Measurements from ENCODE around the gene LYPD3.

LYPD3 gene

DNA sequence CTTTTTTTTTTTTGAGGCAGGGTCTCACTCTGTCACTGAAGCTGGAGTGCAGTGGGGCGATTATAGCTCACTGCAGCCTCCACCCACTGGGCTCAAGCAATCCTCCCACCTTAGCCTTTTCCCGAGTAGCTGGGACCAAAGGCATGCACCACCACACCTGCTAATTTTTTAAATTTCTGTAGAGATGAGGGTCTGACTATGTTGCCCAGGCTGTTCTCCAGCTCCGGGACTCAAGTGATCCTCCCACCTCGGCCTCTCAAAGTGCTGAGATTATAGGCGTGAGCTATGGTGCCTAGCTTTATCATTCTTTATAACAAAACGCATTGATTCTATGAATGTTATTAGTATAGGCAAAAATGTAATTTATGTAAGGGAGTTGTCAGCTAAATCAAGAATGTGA is 17.9 kb upstream of the LYPD3 start:
- no peak for DNase-seq

DNA sequence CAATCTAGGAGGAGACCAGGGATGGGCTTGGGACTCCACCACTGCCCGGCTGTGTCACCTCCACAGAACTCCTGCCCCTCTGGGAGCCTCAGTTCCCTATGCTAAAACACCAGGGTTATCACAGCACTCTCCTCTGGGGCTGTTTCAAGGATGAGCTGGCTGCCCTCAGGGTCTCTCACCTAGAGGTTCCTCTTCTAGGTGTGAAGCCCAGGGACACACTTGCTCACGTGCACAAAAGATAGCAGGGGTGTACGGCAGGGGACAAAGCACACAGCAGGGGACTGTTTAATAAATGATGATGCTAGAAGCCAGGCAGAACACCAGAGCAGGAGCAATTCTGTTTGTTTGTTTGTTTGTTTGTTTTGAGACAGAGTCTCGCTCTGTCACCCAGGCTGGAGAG is 16.8 kb upstream of the LYPD3 start:
- DNase-seq, result no peak

DNA sequence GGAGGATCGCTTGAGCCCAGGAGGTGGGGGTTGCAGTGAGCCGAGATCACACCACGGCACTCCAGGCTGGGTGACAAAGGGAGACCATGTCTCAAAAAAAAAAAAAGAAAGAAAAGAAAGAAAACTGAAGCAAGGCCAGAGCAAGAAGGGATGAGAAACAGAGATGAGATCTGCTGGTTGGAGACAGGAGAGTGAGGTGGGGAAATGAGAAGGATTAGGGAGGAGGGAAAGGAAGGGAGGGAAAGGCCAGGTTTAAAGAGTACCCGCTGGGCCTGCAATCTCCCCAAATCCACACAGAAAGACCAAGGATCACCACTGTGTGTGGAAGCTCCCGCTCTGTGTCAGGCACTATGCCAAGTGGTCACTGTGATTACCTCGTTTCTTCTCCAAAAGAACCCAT is 16.3 kb upstream of the LYPD3 start:
- no peak for DNase-seq

DNA sequence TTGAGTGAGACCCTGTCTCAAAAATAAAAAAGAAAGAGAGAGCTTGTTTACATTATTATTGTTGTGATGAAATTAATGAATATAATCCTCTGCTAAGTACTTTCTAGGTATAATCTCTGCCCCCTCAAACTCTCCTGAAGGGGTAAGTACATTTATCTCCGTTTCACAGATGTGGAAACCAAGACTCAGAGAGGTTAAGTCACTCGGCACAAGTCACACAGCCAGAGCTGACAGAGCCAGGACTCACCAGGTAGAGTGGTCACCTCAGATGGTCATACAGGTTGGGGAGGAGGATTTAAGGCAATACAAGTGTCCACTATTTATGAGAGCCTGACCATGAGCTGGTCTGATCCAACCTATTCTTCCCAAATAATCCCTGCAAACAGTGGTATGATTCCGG is 15.2 kb upstream of the LYPD3 start:
- DNase-seq, result no peak

DNA sequence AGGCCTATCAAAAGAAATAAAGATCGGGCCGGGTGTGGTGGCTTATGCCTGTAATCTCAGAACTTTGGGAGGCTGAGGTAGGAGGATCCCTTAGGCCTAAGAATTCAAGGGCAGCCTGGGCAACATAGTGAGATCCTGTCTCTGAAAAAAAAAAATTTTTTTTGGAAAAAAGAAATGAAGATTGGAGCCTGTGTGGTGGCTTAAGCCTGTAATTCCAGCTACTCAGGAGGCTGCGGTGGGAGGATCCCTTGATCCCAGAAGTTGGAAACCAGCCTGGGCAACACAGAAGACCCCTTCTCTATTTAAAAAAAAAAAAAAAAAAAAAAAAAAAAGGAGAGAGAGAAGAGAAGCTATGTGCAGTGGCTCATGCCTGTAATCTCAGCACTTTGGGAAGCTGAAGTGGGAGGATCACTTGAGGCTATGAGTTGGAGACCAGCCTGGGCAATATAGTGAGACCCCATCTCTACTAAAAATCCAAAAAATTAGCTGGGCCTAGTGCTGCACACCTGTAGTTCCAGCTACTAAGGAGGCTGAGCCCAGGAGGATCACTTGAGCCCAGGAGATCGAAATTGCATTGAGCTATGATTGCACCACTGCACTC is 14.7 kb upstream of the LYPD3 start:
- no peak for DNase-seq

DNA sequence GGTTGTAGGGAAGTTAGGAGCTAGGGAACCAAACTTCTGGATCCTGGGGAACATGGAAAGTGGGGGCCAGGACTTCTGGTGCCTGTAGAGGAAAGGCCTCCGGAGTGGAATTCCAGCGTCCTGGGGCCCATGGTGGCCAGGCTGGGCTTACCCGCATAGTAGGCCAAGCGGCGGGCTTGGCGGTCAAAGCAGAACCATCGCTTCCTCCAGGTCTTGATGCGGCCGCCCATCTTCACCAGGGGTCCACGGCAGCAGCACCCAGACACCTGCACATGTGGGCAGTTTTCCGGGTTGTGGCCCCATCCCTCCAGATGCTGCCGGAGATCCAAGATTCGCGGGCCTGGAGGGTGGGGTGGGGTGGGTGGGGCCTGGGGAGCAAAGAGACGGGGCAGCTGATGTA is 13.8 kb upstream of the LYPD3 start:
- DNase-seq, result no peak

DNA sequence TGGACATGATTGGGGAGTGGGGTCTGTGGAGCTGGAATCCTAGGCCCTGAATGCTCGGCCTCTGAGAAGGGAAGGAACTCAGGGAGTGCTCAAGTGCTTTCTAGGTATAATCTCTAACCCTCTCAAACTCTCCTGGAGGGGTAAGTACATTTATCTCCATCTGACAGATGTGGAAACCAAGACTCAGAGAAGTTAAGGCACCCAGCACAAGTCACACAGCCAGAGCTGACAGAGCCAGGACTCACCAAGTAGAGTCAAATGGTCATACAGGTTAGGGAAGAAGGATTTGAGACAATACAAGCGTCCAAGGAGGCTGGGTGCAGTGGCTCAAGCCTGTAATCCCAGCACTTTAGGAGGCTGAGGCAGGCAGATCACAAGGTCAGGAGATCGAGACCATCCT is 12.9 kb upstream of the LYPD3 start:
- DNase-seq, result no peak

DNA sequence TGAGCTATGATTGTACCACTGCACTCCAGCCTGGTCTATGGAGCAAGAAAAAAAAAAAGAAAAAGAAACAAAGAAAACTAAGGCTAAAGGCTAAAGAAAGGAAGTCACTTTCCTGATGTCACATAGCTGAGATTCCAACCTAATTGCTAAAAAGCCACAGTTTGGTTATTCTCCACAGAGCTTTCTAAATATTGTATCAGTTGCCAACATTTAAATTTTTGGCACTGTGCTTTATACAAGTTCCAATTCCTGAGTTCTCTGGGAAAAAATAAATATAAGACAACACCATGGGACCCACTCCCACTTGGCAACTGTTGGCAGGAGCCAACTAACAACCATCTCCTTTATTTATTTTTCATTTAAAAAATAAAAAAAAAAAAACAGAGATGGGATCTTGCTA is 11.2 kb upstream of the LYPD3 start:
- DNase-seq, result peak; percentile 6

DNA sequence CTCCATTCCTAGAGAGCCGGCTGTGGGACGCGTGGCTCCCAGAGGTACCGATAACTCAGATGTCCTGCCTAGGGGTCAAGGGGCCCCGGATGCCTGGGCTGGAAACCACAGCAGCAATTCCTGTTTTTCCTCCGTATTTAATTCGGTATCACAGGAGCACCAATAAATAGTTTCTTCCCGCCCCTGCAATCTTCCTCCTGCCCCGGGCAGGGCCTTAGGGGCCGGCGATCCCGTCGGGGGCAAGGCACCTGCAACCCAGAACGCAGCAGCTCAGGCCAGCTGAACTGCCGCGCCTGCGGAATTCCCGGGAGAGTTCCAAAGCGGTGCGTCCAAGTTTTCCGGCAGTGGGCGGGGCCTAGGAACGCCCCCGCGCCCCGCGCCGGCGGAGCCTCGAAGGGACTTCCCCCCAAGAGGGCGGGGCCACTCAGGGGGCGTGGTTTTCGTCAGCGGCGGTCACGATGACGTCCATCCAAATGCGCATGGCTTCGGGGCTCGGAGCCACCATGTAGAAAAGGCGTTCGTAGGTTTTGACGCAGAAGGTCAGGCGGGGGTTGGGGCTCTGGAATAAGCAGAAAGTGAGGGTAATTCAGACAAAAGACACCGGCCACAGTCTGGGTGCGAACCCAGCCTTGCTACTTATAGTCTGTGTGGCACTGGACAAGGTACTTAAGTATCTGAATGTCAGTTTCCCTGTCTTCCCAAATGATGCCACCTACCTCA is 9.7 kb upstream of the LYPD3 start:
- DNase-seq, result peak; percentile 75

DNA sequence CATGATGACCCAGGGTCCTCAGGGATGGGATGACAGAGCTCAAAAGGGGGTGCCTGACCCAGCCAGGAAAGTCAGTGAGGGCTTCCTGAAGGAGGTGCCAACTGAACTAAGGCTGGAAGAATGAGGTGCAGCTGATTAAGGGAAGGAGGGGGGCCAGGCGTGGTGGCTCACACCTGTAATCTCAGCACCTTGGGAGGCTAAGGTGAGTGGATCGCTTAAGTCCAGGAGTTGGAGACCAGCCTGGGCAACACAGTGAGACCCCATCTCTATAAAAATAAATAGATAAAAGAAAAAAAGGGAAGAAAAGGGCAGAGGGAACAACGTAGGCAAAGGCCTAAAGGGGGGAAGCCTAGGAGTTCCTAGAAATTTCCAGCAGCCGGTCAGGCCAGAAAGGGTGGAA is 9.1 kb upstream of the LYPD3 start:
- DNase-seq, result no peak

DNA sequence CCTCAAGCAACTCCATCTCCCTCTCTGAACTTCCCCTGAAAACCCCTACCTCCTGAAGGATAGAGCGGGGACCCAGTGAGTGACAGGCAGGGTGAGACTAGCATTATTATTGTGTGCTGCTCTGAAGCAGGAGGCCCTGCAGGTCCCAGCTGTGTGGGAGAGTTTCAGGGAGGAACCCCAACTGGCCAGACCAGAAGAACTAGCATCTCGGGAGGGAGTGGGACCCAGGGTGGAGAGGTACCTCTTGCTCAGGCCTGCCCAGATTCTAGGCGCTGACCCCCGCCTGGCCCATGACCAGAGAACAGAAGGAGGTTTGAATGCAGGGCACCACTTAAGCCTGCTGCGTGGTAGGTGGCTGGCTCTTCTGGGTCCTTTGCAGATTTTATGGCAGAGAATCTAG is 5.7 kb upstream of the LYPD3 start:
- DNase-seq, result no peak

DNA sequence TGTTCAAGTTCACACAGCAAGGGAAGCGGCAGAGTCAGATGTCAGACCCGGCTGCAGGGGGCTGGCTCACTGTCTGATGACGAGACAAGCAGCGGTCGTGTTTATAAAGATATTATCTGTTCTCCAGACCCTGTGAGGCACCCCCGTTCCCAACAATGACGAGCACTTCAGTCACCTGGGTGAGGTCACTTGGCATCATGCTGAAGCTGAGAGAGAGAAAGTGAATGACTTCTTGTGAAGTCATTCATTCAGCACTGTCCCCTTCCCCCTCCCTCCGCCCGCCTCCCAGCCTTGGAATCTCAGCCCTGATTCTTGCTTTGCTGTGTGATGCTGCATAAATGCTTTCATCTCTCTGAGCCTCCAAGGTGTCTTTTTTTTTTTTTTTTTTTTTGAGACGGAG is 4.9 kb upstream of the LYPD3 start:
- no peak for DNase-seq

DNA sequence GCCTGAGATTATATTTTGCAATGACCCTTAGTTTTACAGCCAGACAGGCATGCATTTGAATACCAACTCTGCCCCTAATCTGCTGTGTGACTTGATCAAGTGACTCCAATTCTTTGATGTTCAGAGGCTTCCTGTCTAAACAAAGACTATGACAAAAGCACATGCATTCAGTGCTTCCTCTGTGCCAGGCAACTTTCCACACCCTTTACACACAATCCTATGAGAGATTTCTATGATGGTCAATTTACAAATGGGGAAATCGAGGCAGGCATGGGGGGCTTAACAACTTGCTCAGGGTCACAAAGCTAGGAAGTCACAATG is 3.7 kb upstream of the LYPD3 start:
- no peak for DNase-seq

DNA sequence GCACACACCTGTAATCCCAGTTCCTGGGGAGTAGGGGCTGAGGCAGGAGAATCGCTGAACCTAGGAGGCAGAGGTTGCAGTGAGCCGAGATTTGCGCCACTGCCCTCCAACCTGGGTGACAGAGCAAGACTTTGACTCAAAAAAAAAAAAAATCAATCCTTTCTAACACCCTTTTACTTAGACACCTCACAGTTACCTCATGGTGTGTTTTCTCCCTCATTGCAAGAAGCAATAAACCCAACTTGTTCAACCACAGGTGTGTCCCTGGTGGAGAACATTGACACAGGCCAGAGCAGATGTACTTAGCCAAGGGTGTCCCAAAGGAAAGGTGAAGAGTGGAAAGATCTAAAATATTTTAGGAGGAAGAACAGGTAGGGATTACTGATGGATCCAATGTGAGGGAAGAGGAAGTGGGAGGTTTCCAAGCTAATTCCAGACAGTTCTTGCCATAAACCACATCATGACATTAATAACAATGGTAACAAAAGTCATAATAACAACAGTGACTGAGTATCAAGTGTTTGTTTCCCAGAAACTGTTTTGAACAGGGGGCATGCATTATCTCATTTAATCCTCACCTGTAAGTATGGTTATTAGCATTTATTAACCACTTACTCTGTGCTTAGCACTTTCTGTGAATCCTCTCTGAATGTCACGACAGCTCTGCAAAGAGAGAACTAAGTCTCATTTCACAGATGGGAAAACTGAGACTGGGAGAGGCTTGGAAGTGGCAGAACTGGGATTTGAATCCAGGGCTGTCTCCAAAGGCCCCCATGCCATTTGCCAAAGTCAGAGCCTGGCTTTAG is 3.1 kb upstream of the LYPD3 start:
- no peak for DNase-seq

DNA sequence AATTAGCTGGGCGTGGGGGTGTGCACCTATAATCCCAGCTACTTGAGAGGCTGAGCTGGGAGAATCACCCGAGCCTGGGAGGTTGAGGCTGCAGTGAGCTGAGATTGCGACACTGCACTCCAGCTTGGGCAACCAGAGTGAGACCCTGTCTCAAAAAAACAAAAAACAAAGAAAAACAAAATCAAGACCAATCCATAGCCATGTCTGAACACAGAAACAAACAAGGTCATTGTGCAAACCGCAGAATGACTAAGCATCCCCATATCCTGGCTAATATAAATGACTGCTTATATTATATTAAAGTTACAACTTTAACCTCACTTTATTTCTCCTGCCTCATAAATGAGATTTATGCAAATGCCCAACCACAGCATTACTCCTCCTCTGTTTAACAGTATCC is 2.3 kb upstream of the LYPD3 start:
- DNase-seq, result no peak

DNA sequence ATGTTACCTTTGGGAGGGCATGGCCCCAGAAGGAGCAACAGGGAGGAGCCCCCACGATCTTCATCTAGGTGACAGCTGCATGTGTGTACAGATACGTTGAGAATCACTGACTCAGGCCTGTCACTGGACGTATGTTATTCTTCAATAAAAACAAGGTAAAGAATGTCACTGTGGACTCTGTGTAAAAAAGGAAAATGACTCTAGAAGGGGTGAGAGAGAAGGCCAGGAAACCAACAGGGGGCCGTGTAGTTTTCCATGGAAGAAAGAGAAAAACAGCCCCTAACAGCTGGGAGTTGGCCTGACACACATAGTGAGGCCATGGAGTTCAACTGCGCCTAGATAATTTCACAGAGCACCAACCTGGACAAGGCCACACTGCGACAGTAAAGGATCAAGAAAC is 1.9 kb upstream of the LYPD3 start:
- DNase-seq, result no peak

DNA sequence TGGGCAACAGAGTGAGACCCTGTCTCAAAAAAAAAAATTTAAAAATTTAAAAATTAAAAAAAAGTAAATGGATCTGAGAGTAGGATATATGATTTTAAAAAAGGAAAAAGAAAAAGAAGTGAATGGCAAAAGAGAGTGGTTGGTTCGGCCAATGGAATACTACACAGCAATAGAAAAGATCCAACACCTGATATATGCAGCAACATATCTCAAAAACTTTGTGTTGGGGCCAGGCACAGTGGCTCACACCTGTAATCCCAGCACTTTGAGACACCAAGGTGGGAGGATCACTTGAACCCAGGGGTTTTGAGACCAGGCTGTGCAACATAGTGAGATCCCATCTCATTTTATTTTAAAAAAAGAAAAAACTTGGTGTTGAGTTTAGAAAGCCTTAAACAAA is 1.4 kb upstream of the LYPD3 start:
- DNase-seq, result no peak

DNA sequence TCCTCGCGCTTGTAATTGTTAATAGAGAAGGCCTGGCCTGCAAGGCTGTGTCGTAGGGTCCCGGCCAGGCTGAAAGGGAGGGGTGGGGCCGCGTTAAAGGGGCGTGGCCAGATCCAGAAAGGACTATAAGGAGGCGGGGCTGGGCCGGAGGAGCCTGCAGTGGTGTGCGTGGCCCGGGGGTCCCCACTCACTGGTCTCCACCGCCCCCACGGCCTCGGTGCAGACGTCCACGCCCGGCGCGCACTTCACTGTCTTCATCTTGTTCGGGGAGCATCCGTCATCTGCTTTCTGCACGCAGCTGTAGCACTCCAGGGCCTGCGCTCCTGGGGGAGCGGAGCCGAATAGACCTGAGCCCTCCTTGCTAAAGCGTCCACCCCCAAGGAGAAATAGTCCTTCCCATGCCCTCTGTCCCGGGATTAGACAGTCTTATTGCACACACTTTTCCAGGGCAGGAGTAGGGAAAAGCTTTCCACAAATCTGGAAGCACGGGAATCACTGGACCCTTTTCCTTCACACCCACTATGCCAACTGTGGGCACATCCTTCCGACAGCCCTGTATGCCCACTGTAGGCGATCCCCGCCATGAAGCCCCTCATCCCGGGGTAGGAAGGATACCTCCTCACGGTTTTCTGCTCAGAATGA is 1.2 kb downstream of the LYPD3 start:
- no peak for DNase-seq

DNA sequence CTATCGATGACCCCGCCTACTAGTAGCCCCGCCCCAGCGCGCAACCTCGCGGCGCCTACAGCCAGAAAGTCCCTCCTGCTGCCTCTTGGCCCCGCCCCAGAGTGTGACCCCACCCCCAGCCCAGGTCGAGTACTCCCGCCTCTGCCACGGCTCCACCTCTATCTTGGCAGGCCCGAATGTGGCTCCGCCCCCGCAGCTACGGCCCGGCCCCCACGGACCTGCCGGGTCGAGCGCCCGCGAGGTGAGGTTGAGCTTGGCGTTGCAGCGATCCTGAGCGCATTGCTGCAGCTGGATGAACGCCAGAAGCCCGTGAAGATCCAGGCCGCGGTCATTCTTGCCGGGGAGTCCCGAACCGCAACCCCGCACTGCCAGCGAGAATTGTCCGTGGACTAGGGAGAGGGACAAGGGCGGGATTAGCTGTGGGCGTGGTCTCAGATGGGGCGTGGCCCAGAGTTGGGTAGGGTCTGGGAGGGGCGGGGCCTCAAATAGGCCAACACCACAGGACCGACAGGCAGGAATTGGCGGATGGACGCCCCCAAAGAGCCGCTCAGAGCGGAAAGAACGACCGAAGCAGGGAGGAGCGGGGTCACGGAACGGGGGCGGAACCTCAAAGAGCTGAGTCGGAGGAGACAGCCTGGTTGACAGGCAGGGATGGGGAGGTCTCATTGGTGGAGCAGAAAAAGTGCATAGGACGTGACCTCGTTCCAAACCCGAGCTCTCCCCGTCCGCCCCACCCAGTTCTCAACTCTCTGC is 1.9 kb downstream of the LYPD3 start:
- peak; percentile 85 for DNase-seq

DNA sequence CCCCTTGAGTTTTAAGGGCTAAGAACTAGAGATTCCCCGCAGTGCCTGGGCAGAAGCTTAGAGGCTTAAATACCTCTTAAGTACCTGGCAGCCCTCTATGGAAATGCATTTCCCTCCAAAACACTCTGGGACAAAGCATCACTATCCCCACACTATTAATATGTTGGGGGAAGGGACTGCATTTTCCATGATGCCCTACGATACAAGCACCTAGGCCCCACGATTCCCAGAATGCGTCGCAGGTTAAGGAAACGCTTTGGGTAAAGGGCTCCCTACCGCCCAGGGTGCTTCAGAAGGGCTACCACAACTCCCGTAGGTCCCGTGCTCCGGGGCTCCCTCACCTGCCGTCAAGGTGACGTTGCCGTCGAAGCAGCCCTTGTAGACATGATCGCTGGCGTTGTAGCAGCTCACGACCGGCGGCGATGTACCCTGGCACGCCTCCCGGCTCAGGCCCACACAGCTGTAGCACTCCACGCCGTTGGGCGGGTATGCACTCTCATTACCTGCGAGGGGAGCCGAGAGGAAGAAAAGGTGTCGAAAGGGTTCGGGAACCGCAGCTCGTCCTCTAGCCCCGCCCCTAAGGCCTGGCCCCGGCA is 2.5 kb downstream of the LYPD3 start:
- no peak for DNase-seq

DNA sequence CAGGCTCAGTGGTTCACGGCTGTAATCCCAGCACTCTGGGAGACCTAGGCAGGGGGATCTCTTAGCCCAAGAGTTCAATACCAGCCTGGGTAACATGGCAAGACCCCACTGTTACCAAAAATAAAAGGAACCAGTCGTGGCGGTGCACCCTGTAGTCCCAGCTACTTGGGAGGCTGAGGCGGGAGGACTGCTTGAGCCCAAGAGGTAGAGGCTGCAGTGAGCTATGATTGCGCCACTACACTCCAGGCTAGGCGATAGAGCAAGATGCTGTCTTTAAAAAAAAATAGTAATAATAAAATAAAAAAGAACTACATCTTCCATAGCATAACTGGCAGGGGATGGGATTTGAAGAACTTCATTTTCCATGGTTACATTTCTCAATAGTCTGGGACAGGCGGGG is 3.0 kb downstream of the LYPD3 start:
- no peak for DNase-seq

DNA sequence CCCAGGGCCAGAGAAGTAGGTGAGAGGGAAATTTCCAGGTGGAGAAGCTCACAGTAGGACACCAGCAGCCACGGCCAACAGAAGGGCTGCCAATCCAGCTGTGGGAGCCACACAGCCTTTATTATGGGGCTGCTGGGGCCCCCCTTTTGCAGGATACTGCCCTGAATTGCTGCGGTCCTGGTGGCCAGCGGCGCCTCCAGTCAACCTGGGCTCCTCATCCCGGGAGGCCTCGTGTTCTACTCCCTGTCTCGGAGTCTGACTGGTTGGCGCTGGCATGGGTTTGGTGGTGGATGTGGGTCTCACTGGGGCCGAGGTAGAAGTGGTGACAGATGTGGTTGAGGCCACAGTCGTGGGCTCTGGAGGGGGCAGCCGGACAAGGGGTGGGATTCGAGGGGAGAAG is 4.1 kb downstream of the LYPD3 start:
- no peak for DNase-seq
